SKM-1 (cell line): ENCODE data around the gene CDKN2B.
"Not testable (repeated sequence)": the region's sequence is repeated elsewhere in the genome, so short reads cannot be mapped to it uniquely, and the experiment has no call there.

ENCODE experiments used
- DNase-seq: peaks from one replicate; lab custom pipeline; 2025; ENCODE audit not compliant: unreplicated experiment; lab: John Stamatoyannopoulos, UW

Gene CDKN2B

DNA sequence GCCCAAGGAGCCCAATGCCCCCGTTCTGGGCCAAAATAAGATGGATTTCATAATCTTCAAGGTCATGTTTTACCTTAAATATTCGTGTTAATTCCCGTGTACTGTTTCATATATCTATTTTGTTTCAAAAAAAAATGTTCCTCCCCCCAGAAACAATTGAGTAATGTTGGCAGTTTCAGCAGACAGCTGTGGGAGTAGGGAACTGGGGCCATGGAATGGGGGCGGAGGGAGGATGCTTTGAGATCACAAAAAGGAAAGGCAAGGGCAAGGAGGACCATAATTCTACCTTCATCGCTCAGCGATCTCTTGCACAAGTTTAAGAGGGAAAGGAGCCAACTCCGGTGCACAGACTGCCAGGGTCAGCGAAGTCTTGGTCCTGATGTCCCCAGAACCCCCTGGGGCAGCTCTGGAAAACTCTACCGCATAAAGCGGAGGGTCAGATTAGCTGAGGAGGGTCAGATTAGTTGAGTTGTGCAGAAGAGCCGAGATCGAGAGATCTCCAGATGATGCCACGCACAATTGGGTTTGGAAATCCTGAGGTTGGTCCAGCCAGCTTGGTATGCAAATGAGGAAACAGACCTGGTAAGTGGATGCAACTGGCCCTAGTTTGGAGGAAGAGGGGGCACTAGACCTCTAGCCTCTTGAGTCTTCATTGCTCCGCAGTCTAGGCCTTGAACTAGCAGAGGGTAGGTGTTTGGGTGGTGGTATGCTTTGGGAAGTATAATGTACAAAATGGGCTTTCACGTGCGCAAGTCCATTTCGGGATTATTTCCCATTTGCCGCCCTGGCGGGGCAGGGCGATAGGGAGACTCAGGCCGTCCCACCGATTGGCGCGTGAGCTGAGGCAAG lies 38.9 kb downstream of the CDKN2B start:
- no peak for DNase-seq

DNA sequence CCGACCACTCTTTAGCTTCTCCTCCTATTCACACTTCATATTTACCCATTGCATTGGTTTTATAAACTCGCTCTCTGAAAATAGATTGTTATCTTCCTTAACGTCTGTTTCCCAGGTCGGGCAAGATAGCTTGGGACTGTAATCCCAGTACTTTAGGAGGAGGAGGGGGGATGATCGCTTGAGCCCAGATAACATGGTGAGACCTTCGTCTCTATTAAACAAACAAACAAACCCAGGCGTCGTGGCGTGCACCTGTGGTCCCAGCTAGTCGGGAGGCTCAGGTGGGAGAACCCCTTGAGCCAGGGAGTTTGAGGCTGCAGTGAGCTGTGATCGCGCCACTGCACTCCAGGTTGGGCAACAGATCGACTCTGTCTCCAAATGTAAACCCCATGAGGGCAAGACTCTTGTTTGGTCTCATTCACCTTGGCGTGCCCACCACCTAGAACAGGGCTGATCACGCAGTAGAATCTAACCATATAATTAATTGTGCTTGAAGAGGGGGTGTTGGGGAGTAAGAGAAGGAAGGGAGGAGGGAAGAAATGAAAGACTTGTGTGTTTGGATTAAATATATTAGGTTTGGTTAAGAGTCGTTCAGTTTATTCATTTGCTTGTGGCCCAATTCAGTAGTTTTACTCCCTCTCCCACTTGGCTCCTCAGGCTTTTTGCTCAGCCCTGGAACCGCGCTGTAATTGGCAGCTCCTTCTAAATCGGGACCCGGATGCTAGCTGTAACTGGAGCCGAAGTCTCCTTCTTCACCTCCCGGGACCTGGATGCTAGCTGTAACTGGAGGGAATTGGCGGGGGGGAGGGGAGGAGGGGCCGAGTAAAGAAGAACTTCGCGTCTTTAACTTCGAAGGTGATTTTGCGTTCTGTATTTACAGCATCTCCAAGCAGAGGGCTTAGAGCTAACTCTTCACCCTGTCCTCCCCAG lies 39.8 kb downstream of the CDKN2B start:
- DNase-seq: no peak

DNA sequence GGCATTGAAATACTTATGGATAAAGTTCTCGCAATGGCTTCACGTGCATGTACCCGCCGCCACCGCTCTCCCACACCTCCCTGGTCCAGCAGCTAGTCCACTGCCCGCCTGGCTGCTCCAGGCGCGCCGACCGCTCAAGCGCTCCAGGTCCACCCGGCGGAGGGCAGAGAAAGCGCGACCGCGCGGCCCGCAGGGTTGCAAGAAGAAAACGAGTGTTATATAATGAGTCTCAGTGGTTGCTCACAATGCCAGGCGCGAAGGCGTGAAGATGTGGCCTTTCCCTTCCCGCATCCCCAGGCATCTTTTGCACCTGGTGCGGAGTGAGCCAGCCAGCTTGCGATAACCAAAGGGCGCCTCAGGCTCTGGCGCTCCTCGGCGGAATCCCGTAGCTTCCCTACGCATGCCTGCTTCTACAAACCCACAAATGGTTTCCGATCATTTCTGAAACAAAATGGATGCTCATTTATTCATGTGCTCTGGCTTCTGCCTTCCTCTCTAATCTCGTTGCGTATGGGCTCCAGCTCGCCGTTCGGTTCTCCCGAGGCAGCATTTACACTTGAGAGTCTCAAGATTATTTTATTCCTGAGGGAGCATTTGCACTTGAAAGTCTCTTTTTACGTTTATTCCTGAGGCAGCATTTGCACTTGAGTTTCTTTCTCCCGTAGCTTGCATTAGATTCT lies 40.6 kb downstream of the CDKN2B start:
- DNase-seq: no peak

DNA sequence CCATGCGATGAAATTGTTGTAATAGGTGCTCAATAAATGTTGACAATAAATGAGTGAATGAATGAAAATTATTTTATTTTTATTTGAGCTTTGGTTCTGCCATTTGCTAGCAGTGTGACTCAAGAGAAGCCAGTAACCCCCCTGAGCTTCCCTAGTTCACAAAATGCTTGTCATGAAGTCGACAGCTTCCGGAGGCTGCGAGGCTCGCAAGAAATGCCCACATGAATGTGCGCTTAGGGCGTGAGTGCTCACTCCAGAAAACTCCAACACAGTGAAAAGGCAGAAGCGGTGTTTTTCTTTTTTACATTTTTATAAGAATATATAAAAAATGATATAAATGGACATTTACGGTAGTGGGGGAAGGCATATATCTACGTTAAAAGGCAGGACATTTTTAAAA lies 41.4 kb downstream of the CDKN2B start:
- DNase-seq: no peak

DNA sequence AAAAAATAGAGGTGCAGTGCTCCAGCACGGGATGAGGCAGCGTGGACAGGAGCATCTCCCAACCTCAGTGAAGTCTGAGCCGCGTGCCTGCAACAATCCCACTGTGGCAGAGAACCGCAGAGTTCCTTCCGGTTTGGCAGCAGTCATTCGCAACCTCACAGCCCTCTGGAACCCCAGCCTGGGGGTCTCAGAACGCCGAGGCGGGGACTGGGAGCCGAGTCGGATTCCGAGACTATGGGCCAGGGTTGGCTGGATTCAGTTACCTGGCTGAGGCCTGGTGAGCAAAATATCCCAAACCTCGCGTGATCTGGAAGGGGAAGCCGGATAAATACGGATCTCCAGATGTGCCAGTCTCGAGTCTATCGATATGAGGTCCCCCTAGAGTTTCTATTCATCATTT lies 41.9 kb downstream of the CDKN2B start:
- DNase-seq: no peak

DNA sequence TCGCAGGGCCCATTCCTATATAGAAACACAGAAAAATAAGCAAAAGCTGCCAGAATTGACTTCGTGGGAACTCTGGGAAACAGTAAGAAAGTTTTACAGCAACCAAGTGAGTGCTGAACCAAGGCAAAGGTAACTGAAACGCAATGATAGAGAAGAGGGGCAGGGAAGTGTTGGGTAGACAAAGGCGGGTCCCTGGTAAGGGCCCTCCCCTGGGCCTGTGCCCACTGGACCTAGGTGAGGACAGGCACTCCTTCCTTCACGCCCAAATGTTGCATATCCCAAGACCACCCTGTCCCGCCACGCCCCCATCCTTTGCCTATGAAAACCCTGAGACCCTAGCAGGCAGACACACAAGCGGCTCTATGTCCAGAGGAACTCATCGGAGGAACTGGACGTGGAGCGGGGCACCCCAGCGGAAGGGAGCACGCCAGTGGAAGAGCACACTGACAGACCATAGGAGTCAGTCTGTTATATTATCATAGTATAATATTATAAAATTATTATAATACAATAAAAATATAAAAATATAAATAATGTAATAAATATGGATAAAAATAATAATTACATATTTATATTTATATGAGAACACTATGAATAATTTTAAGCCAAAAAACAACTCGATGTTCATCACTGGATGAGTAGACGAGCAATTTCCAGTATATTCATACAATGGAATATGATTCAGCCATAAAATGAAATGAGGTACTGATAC lies 42.8 kb downstream of the CDKN2B start:
- no peak for DNase-seq

DNA sequence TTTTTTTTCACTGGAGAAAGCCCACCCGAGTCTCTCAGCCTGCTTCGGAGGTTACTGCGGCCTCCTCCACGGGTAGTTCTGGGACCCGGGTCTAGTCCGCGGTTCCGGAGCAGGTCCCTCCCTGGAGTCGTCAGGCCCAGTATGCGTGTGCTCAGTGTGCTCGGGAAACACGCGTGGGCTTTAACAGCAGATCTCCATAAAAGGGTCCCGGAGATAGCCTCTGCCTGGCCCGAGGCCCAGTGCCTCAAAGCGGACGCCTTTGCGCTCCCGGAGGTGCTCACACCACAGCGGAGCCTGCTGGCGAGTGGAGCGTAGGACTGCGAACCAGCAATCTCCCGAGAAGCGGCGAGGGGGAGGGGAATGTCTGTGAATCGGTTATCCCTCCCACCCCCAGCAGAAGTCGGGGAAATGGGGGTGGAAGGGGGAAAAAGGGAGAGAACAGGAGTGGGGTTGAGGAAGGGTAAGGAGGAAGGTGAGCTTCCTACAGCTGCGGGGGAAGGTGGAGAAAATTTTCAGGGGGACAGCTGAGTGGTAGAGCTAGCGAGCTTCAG lies 43.6 kb downstream of the CDKN2B start:
- DNase-seq: no peak

DNA sequence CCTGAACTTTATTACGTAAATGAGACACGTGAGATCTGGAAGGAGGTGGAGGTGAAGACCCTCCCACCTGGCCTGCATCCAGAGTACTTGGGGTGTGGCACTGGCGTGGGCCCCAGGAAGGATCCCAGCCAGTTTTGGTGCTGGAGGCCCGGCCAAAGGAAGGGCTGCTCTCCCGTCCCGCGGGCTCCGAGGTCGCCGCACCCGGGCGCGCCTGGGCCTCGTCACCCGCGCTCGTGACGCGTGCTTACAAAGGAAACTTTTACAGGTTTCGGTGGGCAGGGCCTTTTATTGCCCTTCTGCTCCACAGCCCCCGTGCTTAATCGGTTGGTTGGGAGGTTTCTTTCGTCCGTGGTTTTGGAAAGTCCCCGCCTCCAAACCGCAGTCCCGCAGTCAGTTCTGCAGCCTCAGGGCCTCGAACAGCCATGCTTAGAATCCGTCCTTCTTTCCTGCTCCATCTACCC lies 44.1 kb downstream of the CDKN2B start:
- DNase-seq: no peak

DNA sequence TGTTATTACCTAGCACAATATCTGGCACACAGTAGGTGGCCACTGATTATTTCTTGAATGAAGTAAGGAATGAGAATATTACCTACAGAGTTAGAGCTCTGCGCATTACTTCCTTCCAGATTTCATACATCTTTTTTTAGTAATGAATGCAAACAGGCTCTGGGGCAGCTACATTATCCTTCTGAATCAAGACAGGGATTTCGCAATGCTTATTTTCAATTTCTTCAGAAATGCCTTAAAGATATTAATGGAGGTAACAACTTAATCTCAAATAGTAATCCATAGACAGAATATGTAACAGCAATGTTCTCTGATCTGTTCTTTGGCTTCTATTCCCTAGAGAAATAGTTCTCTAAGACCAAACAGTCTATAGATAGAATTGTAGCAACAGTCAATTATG lies 47.5 kb downstream of the CDKN2B start:
- DNase-seq: no peak

DNA sequence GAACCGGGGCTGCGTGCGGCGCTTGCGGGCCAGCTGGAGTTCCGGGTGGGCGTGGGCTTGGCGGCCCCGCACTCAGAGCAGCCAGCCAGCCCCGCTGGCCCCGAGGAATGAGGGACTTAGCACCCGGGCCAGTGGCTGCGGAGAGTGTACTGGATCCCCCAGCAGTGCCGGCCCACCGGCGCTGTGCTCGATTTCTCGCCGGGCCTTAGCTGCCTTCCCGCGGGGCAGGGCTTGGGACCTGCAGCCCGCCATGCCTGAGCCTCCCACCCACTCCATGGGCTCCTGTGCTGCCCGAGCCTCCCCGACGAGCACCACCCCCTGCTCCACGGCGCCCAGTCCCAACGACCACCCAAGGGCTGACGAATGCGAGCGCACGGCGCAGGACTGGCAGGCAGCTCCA lies 49.8 kb downstream of the CDKN2B start:
- not testable (repeated sequence) for DNase-seq

DNA sequence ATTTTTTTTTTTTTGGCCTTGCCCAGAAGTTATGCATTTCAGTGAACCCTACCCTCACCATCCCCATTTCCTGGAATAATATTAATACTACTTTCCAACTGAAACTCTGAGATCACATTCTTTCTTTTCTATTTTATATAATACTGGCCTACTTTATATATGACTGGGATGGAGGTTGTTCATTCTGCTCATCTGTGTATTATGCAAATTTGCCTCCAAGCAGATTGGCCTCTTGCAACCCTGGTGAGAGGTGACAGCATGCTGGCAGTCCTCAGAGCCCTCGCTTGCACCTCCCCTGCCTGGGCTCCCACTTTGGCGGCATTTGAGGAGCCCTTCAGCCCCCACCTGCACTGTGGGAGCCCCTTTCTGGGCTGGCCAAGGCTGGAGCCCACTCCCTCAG lies 50.3 kb downstream of the CDKN2B start:
- no peak for DNase-seq
